ENCODE results near the gene LIMD2. TPM values are rescaled to one million over a fixed set of nuclear protein-coding genes. Genes with fewer than 3 reads are reported as not detected.
A peak's percentile ranks its signal among the peaks of the same experiment; 100 is the strongest.

Gene LIMD2
- total and polyA plus RNA-seq, 2 experiments from 2014 or later, result 20.7 to 31.1 TPM

DNA sequence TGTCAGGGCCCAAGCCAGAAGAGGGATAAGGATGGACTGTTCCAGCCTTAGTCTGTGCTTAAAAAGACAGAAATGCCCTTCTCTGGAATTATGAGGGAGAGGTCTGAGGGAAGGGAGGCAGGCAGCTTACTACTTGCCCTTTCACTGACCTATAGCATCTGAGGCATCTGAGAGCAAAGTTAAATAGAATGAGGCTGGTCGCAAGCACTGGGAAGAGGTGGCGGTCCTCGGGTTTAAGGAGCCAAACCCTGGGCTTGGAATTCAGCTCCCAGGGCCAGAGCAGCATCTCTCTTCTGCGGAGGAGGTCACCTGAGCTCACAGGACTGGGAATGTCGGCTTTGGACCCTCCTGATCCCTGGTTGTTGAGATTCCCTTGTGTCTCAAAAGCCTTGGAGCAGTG lies 3.1 kb upstream of the LIMD2 start:
- Histone ChIP-seq H3K27me3 (no peaks in the 10 kb centered on the region), H3K4me2 (no peak overlapping the region), H2AFZ (no peak overlapping the region), H3K27ac (no peak overlapping the region), H3K9me2 (replicated peaks; ENCODE audit: insufficient read depth) (no peaks in the 10 kb centered on the region), H3K36me3 (replicated peaks; ENCODE audit: insufficient read depth, low read depth) (no peaks in the 10 kb centered on the region), H4K20me1 (ENCODE audit: insufficient read depth, poor library complexity, severe bottlenecking) (no peaks in the 10 kb centered on the region), H3K79me2 (no peaks in the 10 kb centered on the region), H3K9me3 (ENCODE audit: low read depth) (no peaks in the 10 kb centered on the region), H3K4me3 (no peak overlapping the region), H3K4me1 (ENCODE audit: insufficient read depth) (peaks cover 15% of the 10 kb centered on the region)
- TF ChIP-seq EZH2phosphoT487 (IDR thresholded peaks at IDR 0.05; ENCODE audit: low read depth, severe bottlenecking, unreplicated experiment) (no peak), EZH2 (IDR thresholded peaks at IDR 0.05; ENCODE audit: borderline replicate concordance) (no peak), CTCF (IDR thresholded peaks at IDR 0.05; ENCODE audit: poor library complexity) (no peak)
- 94% methylated on average over 5 of the region's 5 CpGs for WGBS (ENCODE audit: low lambda C conversion rate, missing lambda C conversion rate)
- no peak for DNase-seq (ENCODE audit: low spot score)

DNA sequence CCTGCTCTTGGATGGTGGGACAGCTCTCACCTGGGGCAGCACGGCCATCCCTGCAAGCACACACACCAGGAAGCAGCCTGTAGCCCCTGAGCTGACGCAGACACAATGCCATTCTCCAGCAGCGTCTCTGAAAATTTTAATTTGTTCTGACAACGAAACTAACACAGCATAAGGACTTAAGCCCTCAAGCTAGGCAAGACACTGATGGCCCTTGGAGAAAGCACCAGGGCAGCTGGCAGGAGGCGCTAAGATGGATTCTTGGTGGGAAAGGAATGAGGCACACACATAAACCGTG lies 2.7 kb upstream of the LIMD2 start:
- Histone ChIP-seq H3K4me3 (no peak overlapping the region), H3K27me3 (no peaks in the 10 kb centered on the region), H3K79me2 (no peaks in the 10 kb centered on the region), H3K4me1 (ENCODE audit: insufficient read depth) (peaks cover 15% of the 10 kb centered on the region), H3K9me3 (ENCODE audit: low read depth) (no peaks in the 10 kb centered on the region), H2AFZ (no peak overlapping the region), H3K27ac (no peak overlapping the region), H4K20me1 (ENCODE audit: insufficient read depth, poor library complexity, severe bottlenecking) (no peaks in the 10 kb centered on the region), H3K4me2 (no peak overlapping the region), H3K9me2 (replicated peaks; ENCODE audit: insufficient read depth) (no peaks in the 10 kb centered on the region), H3K36me3 (replicated peaks; ENCODE audit: insufficient read depth, low read depth) (no peaks in the 10 kb centered on the region)
- TF ChIP-seq CTCF (IDR thresholded peaks at IDR 0.05; ENCODE audit: poor library complexity) (no peak), EZH2phosphoT487 (IDR thresholded peaks at IDR 0.05; ENCODE audit: low read depth, severe bottlenecking, unreplicated experiment) (no peak), EZH2 (IDR thresholded peaks at IDR 0.05; ENCODE audit: borderline replicate concordance) (no peak)
- WGBS (ENCODE audit: low lambda C conversion rate, missing lambda C conversion rate), result 77% methylated on average over 6 of the region's 6 CpGs
- DNase-seq (ENCODE audit: low spot score), result no peak

GRCh38 chr17:63701868-63702720 lies 2.2 kb upstream of the LIMD2 start:
- H3K9me3 ChIP-seq (ENCODE audit: low read depth), result no peaks in the 10 kb centered on the region
- no peak overlapping the region for H3K4me3 ChIP-seq
- WGBS (ENCODE audit: low lambda C conversion rate, missing lambda C conversion rate), result 93% methylated on average over 11 of the region's 19 CpGs
- TF ChIP-seq EZH2phosphoT487 (IDR thresholded peaks at IDR 0.05; ENCODE audit: low read depth, severe bottlenecking, unreplicated experiment) (no peak), CTCF (IDR thresholded peaks at IDR 0.05; ENCODE audit: poor library complexity) (no peak)
- H3K9me2 ChIP-seq (replicated peaks; ENCODE audit: insufficient read depth), result no peaks in the 10 kb centered on the region
- H3K4me1 ChIP-seq (ENCODE audit: insufficient read depth), result peaks cover 15% of the 10 kb centered on the region
- no peak overlapping the region for H2AFZ ChIP-seq
- no peak for DNase-seq (ENCODE audit: low spot score)
- H3K79me2 ChIP-seq, result no peaks in the 10 kb centered on the region
- no peaks in the 10 kb centered on the region for H4K20me1 ChIP-seq (ENCODE audit: insufficient read depth, poor library complexity, severe bottlenecking)
- H3K27me3 ChIP-seq, result no peaks in the 10 kb centered on the region
- no peak overlapping the region for H3K27ac ChIP-seq
- peak overlapping the region; percentile 94 for H3K4me2 ChIP-seq
- no peaks in the 10 kb centered on the region for H3K36me3 ChIP-seq (replicated peaks; ENCODE audit: insufficient read depth, low read depth)

Measured in hepatocyte (in vitro differentiated cells).